Lower lobe of right lung (tissue), 2 donors: Measurements from ENCODE around the gene NUTF2. TPM values are rescaled to one million over a fixed set of nuclear protein-coding genes. Genes with fewer than 3 reads are reported as not detected.
"Not testable (repeated sequence)": the region's sequence is repeated elsewhere in the genome, so short reads cannot be mapped to it uniquely, and the experiment has no call there.

Experiments
- ATAC-seq, 2 donors: fragments of 200-7000 bp; cut with Tn5 transposase; one replicate each; pipeline ENCODE4 v1.9.1; 2020 to 2022; ENCODE audit warnings: mild to moderate bottlenecking in 2 of 2, moderate library complexity in 2 of 2
- DNase-seq: peaks from one replicate; pipeline ENCODE4 v3.0.0-alpha.2; 2020
- H3K27ac ChIP-seq: fragments of 200-600 bp; one replicate; pipeline ENCODE4 v1.8.0; 2022
- H3K27me3 ChIP-seq: fragments of 200-600 bp; one replicate; pipeline ENCODE4 v1.8.0; 2022; ENCODE audit warnings: low read depth
- H3K36me3 ChIP-seq: fragments of 200-600 bp; one replicate; pipeline ENCODE4 v1.8.0; 2022; ENCODE audit warnings: mild to moderate bottlenecking
- H3K4me1 ChIP-seq: fragments of 200-600 bp; one replicate; pipeline ENCODE4 v1.8.0; 2022
- H3K4me3 ChIP-seq: fragments of 200-600 bp; one replicate; pipeline ENCODE4 v1.8.0; 2022; ENCODE audit warnings: mild to moderate bottlenecking
- H3K9me3 ChIP-seq: fragments of 200-600 bp; one replicate; pipeline ENCODE4 v1.8.0; 2022
- CTCF ChIP-seq: fragments of 200-600 bp; IDR thresholded peaks from one replicate; pipeline ENCODE4 v1.8.0; 2022; ENCODE audit warnings: antibody characterized with exemption, mild to moderate bottlenecking
- intact Hi-C: fragments of 100-400 bp; cut with DNase I; formaldehyde crosslinking; loops from one replicate; pipeline ENCODE4 v1.11.0; 2022
- total RNA-seq: library from RNA; stranded (reverse); fragmentation: NEBNext Ultra II Directional; extraction: Animal tissue kit (Norgen Biotek cat#: 25700); gene quantifications from one replicate; pipeline ENCODE4 v1.2.1, GENCODE V29; 2021
- donor health status: DM: no; HTN: yes; CAD: no; lungs with severe emphysema.

NUTF2 gene
- total RNA-seq, 1 donor from 2014 or later, result 55.8 TPM

GRCh38 chr16:67902831-67903230 is 56.1 kb downstream of the NUTF2 start:
- intact Hi-C loops, result no loop called here
- Histone ChIP-seq H3K27ac (peak overlapping the region; percentile 34), H3K9me3 (no peaks in the 10 kb centered on the region), H3K27me3 (no peaks in the 10 kb centered on the region), H3K4me3 (no peak overlapping the region), H3K4me1 (peaks cover 15% of the 10 kb centered on the region), H3K36me3 (peaks cover 28% of the 10 kb centered on the region)
- ATAC-seq (no peak), DNase-seq (no peak)
- TF ChIP-seq CTCF, result no peak

GRCh38 chr16:67907397-67908180 is 60.9 kb downstream of the NUTF2 start:
- no peaks in the 10 kb centered on the region for H3K9me3 ChIP-seq
- ATAC-seq, result no peak
- H3K4me1 ChIP-seq, result no peaks in the 10 kb centered on the region
- no peak for DNase-seq
- H3K36me3 ChIP-seq, result peaks cover 49% of the 10 kb centered on the region
- no peak overlapping the region for H3K4me3 ChIP-seq
- no peak overlapping the region for H3K27ac ChIP-seq
- H3K27me3 ChIP-seq, result no peaks in the 10 kb centered on the region
- no peak for TF ChIP-seq CTCF
- intact Hi-C loops, result no loop called here

- intact Hi-C loops, result no loop called here
- DNase-seq, result no peak
- no peaks in the 10 kb centered on the region for H3K9me3 ChIP-seq
- no peaks in the 10 kb centered on the region for H3K27me3 ChIP-seq
- H3K36me3 ChIP-seq, result peaks cover 39% of the 10 kb centered on the region
- no peak for TF ChIP-seq CTCF
- ATAC-seq, result no peak
- no peaks in the 10 kb centered on the region for H3K4me1 ChIP-seq
- H3K27ac ChIP-seq, result no peak overlapping the region
- H3K4me3 ChIP-seq, result no peak overlapping the region
These were observed 62.5 kb downstream of the NUTF2 start for GRCh38 chr16:67909056-67909742.

- H3K27me3 ChIP-seq, result no peaks in the 10 kb centered on the region
- H3K27ac ChIP-seq, result no peak overlapping the region
- no peak for DNase-seq
- H3K4me3 ChIP-seq, result no peak overlapping the region
- peaks cover 44% of the 10 kb centered on the region for H3K36me3 ChIP-seq
- ATAC-seq, result no peak
- intact Hi-C loops, result no loop called here
- H3K4me1 ChIP-seq, result no peaks in the 10 kb centered on the region
- TF ChIP-seq CTCF, result no peak
- no peaks in the 10 kb centered on the region for H3K9me3 ChIP-seq
These were observed 63.4 kb downstream of the NUTF2 start for GRCh38 chr16:67910158-67910557.

- peaks cover 30% of the 10 kb centered on the region for H3K4me1 ChIP-seq
These were observed 68.2 kb downstream of the NUTF2 start for GRCh38 chr16:67914758-67915495.

GRCh38 chr16:67915496-67915769 is 68.7 kb downstream of the NUTF2 start:
- H3K27ac ChIP-seq, H3K4me3 ChIP-seq, H3K27me3 ChIP-seq, ATAC-seq, DNase-seq, H3K9me3 ChIP-seq, intact Hi-C loops: not testable (repeated sequence)
- Histone ChIP-seq H3K4me1 (peaks cover 30% of the 10 kb centered on the region), H3K36me3 (peaks cover 48% of the 10 kb centered on the region)

More at GRCh38 chr16:67914758-67915495, 68.2 kb downstream of the NUTF2 start:
- no peak overlapping the region for H3K27ac ChIP-seq
- DNase-seq, result no peak
- intact Hi-C loops, result no loop called here
- peaks cover 50% of the 10 kb centered on the region for H3K36me3 ChIP-seq
- ATAC-seq, result no peak
- no peaks in the 10 kb centered on the region for H3K9me3 ChIP-seq
- TF ChIP-seq CTCF, result no peak
- H3K4me3 ChIP-seq, result no peak overlapping the region
- no peaks in the 10 kb centered on the region for H3K27me3 ChIP-seq
